GM23248 (cell line): Measurements from ENCODE around the gene CABYR. TPM values are rescaled to one million over a fixed set of nuclear protein-coding genes. Genes with fewer than 3 reads are reported as not detected.

Experiments used
- DNase-seq: peaks from one replicate; pipeline ENCODE4 v3.0.0-alpha.2; 2015
- H2AFZ ChIP-seq: fragments of 200-600 bp; sonication (generic); 2 replicates; pipeline ENCODE4 v1.6.1; 2016; ENCODE audit warnings: antibody characterized with exemption
- H3F3A ChIP-seq: fragments of 200-600 bp; sonication (generic); 2 replicates; pipeline ENCODE4 v1.6.1; 2016; ENCODE audit warnings: mild to moderate bottlenecking, antibody characterized with exemption, mixed run types; ENCODE audit not compliant: insufficient read depth
- H3K27ac ChIP-seq: fragments of 200-600 bp; sonication (generic); 2 replicates; pipeline ENCODE4 v1.5.1; 2016; ENCODE audit warnings: mild to moderate bottlenecking
- H3K27me3 ChIP-seq: fragments of 200-600 bp; sonication (generic); replicated peaks from 2 replicates; pipeline ENCODE4 v1.6.1; 2016; ENCODE audit warnings: mild to moderate bottlenecking; ENCODE audit not compliant: insufficient read depth
- H3K36me3 ChIP-seq: fragments of 200-600 bp; sonication (generic); 2 replicates; pipeline ENCODE4 v1.6.1; 2016; ENCODE audit warnings: low read depth, mild to moderate bottlenecking
- H3K4me1 ChIP-seq: fragments of 200-600 bp; sonication (generic); 2 replicates; pipeline ENCODE4 v1.6.1; 2016; ENCODE audit warnings: mild to moderate bottlenecking; ENCODE audit not compliant: insufficient read depth
- H3K4me2 ChIP-seq: fragments of 200-600 bp; sonication (generic); one replicate; pipeline ENCODE4 v1.6.1; 2016; ENCODE audit warnings: mild to moderate bottlenecking; ENCODE audit not compliant: unreplicated experiment
- H3K4me3 ChIP-seq: fragments of 200-600 bp; sonication (generic); 2 replicates; pipeline ENCODE4 v1.5.1; 2016; ENCODE audit warnings: mild to moderate bottlenecking
- H3K79me2 ChIP-seq: fragments of 200-600 bp; sonication (generic); 2 replicates; pipeline ENCODE4 v1.6.1; 2016; ENCODE audit warnings: mild to moderate bottlenecking; ENCODE audit not compliant: insufficient read depth
- H3K9ac ChIP-seq: fragments of 200-600 bp; sonication (generic); 2 replicates; pipeline ENCODE4 v1.6.1; 2016; ENCODE audit warnings: mild to moderate bottlenecking
- H3K9me2 ChIP-seq: fragments of 200-600 bp; sonication (generic); 2 replicates; pipeline ENCODE4 v1.6.1; 2016; ENCODE audit warnings: mixed run types, mild to moderate bottlenecking, moderate library complexity; ENCODE audit not compliant: insufficient read depth
- H3K9me3 ChIP-seq: fragments of 200-600 bp; sonication (generic); one replicate; pipeline ENCODE4 v1.6.1; 2017; ENCODE audit warnings: low read depth
- H4K20me1 ChIP-seq: fragments of 200-600 bp; sonication (generic); 2 replicates; pipeline ENCODE4 v1.6.0; 2016; ENCODE audit not compliant: insufficient read depth
- EZH2 ChIP-seq: fragments of 200-600 bp; sonication (generic); IDR thresholded peaks from 2 replicates; pipeline ENCODE4 v1.6.1; 2018; ENCODE audit warnings: antibody characterized with exemption, mild to moderate bottlenecking; ENCODE audit not compliant: insufficient read depth, poor library complexity, severe bottlenecking
- EZH2phosphoT487 ChIP-seq: fragments of 200-600 bp; sonication (generic); IDR thresholded peaks from 2 replicates; pipeline ENCODE4 v1.6.1; 2018; ENCODE audit warnings: antibody characterized with exemption, moderate library complexity, mild to moderate bottlenecking, low read depth; ENCODE audit not compliant: insufficient read depth
- WGBS, 2 experiments: methylation state at CpG; one replicate each; pipeline ENCODE4 v1.1.6; 2015 to 2017; ENCODE audit warnings: low lambda C conversion rate in 2 of 2, low coverage in 1 of 2; ENCODE audit errors: missing lambda C conversion rate in 2 of 2; 5-methylcytosine and 5-hydroxymethylcytosine counted together
- in situ Hi-C: fragments of 300-500 bp; cut with MboI; formaldehyde crosslinking; loops from 2 replicates; pipeline ENCODE4 v1.15.0; 2020
- polyA plus RNA-seq: library from polyadenylated mRNA; unstranded; fragments of >200 nt; fragmentation: Nextera tagmentation; extraction: Ambion mirVana; gene quantifications from 2 replicates; pipeline ENCODE4 v1.2.1, GENCODE V29; 2016
- small RNA-seq: library from RNA; depleted of rRNA; stranded (forward); fragments of <200 nt; gene quantifications from one replicate; pipeline ENCODE3, GENCODE V24; 2014; ENCODE audit warnings: low read depth, low replicate concordance
- total RNA-seq: library from RNA; depleted of rRNA; stranded (reverse); fragments of >200 nt; shearing (Covaris generic); gene quantifications from 2 replicates; pipeline ENCODE4 v1.2.3, GENCODE V29; 2014; rRNA removed

CABYR gene
- total and polyA plus RNA-seq, 2 experiments from 2014 or later: 2.9 to 3.6 TPM

DNA sequence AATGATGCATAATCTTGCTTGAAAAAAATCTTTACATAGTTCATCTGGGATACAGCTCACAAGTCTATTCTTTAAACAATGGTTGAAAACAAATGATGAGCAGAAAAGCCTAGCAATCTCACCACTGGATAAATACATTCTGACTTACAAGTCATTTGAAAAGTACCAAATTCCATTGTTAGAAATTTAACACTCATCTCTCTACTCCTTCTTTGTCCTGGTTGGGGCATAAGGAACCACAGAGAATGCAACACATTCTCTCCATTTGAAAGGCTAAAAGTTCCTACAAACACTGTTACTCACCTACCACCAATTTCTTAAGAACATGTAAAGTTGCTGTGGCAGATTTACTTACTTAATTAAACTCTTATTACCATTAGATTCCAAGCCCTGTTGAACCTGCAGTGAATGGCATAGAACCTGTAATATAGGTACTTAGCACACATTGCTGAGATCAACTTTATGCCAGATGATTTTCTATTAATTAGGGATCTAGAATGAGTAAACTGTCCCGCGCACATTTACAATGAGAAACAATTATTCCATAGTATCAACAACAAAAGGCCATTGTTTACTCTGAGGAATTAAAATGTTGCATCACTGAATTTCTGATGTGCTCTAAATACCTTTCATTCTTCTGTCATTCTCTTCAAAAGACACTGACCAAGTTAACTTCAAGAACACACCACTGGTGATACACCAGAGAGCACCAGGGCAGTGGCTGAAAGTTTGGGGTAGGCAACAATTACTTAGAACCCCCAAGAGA, 69.6 kb downstream of the CABYR start:
- in situ Hi-C loops: no loop called here
- H2AFZ ChIP-seq: no peak overlapping the region
- H3F3A ChIP-seq: peaks cover 5% of the 10 kb centered on the region; the same call in 1 of the 2 replicates
- H3K4me3 ChIP-seq: no peak overlapping the region
- H3K27ac ChIP-seq: no peak overlapping the region
- no peaks in the 10 kb centered on the region for H3K27me3 ChIP-seq
- no peak overlapping the region for H3K9ac ChIP-seq
- no peaks in the 10 kb centered on the region for H3K9me2 ChIP-seq
- WGBS, 2 experiments: 46 to 47% methylated on average over 2 of the region's 2 CpGs
- H3K4me2 ChIP-seq: no peak overlapping the region
- TF ChIP-seq EZH2 (no peak), EZH2phosphoT487 (no peak)
- H3K36me3 ChIP-seq: no peaks in the 10 kb centered on the region
- no peaks in the 10 kb centered on the region for H3K9me3 ChIP-seq
- peaks cover 15% of the 10 kb centered on the region for H3K4me1 ChIP-seq
- no peaks in the 10 kb centered on the region for H4K20me1 ChIP-seq
- no peaks in the 10 kb centered on the region for H3K79me2 ChIP-seq
- peak; percentile 18 for DNase-seq

DNA sequence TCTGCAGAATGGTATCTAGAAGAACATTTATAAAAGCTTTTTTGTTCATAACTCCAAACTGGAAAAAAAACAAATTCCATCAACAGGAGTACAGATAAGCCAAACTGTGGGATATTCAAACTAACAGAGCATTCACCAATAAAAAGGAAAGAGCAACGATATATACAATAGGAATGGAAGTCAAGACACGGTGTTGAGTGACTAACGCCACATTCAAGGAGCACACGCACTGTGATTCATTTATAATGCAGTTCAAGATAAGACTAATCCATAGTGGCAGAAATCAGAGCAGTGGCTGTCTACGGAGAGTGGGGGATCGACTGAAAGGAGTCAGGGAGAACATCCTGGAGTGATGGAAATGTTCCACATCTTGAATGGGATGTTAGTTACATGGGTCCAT, 70.7 kb downstream of the CABYR start:
- no peaks in the 10 kb centered on the region for H4K20me1 ChIP-seq
- TF ChIP-seq EZH2 (no peak), EZH2phosphoT487 (no peak)
- H3K4me3 ChIP-seq: no peak overlapping the region
- no peaks in the 10 kb centered on the region for H3K9me3 ChIP-seq
- WGBS, 2 experiments: 87 to 91% methylated on average over 6 of the region's 6 CpGs
- H3K9me2 ChIP-seq: no peaks in the 10 kb centered on the region
- no peak overlapping the region for H3K4me2 ChIP-seq
- DNase-seq: no peak
- H3K4me1 ChIP-seq: peaks cover 15% of the 10 kb centered on the region
- no peaks in the 10 kb centered on the region for H3K27me3 ChIP-seq
- in situ Hi-C loops: no loop called here
- no peak overlapping the region for H3K9ac ChIP-seq
- no peak overlapping the region for H2AFZ ChIP-seq
- no peak overlapping the region for H3K27ac ChIP-seq
- no peaks in the 10 kb centered on the region for H3K79me2 ChIP-seq
- H3F3A ChIP-seq: peaks cover 5% of the 10 kb centered on the region; the same call in 1 of the 2 replicates
- no peaks in the 10 kb centered on the region for H3K36me3 ChIP-seq

Small RNA genes within 50 kb of the gene (small RNA-seq; reads per million reads assigned to genes)
- gene RF00017 (not detected), gene RNA5SP452 (0.19 reads per million), gene RNU5A-6P (20.3 reads per million, percentile 89 among the genes with 10 or more reads in this experiment)

Other genes starting within 250 kb of the CABYR start
- 24.3 and 24.4 TPM in 2 replicates for gene TTC39C, start 124.3 kb upstream of the CABYR start, total RNA-seq
- 15.7 and 17.3 TPM in 2 replicates for gene TTC39C, start 124.3 kb upstream of the CABYR start, polyA plus RNA-seq